ENCODE measurements around the gene IL15RA.

DNA sequence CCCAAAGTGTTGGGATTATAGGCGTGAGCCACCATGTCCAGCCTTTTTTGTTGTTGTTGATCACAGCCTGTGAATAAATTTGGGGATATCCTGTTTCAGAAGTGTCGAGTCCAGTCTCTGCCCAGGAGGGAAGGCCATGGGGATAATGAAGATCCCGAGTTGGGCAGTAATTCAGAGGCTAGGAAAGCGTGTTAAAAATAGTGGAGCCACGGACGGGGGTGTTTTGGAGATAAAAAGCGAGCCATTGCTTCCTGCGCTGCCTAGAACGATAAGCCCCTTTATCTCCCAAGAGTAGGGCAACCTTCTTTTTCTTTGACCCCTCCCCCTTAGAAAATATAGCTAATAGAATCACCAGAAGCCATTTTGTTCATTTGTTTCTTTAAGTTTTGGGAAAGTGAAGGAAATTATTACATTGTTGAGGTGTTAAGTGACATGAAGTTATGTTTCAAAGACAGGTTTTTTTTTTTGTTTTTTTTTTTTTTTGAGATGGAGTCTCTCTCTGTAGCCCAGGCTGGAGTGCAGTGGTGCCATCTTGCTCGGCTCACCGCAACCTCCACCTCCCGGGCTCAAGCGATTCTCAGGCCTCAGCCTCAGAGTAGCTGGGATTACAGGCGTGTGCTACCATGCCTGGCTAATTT, 43.3 kb downstream of the IL15RA start:
- TF ChIP-seq EP300 (IDR thresholded peaks at IDR 0.05), result no peak
- TF ChIP-seq, protein P1, sequence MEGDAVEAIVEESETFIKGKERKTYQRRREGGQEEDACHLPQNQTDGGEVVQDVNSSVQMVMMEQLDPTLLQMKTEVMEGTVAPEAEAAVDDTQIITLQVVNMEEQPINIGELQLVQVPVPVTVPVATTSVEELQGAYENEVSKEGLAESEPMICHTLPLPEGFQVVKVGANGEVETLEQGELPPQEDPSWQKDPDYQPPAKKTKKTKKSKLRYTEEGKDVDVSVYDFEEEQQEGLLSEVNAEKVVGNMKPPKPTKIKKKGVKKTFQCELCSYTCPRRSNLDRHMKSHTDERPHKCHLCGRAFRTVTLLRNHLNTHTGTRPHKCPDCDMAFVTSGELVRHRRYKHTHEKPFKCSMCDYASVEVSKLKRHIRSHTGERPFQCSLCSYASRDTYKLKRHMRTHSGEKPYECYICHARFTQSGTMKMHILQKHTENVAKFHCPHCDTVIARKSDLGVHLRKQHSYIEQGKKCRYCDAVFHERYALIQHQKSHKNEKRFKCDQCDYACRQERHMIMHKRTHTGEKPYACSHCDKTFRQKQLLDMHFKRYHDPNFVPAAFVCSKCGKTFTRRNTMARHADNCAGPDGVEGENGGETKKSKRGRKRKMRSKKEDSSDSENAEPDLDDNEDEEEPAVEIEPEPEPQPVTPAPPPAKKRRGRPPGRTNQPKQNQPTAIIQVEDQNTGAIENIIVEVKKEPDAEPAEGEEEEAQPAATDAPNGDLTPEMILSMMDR (IDR thresholded peaks at IDR 0.05), result no peak
- TF ChIP-seq POLR2AphosphoS5 (IDR thresholded peaks at IDR 0.05), result no peak

All from gastroesophageal sphincter (tissue), 3 donors.